IPS-NIHi11 (cell line): ENCODE data around the gene TMEM151A.
"Not testable (repeated sequence)": the region's sequence is repeated elsewhere in the genome, so short reads cannot be mapped to it uniquely, and the experiment has no call there.

Experiments used
- DNase-seq: peaks from one replicate; pipeline ENCODE4 v3.0.0; 2012; ENCODE audit warnings: mixed read lengths, low spot score

TMEM151A gene

GRCh38 chr11:66267379-66268243, 24.1 kb upstream of the TMEM151A start:
- peak; percentile 90 for DNase-seq

- DNase-seq, result peak; percentile 95
These were observed 23.3 kb upstream of the TMEM151A start, which contains the start of gene RAB1B for GRCh38 chr11:66268244-66268951. RAB1B (plus strand) TSS chr11:66268639; CDS start chr11:66268680, 41 bp downstream.

- DNase-seq, result peak; percentile 59
These were observed 22.5 kb upstream of the TMEM151A start for GRCh38 chr11:66268952-66269905.

- DNase-seq, result no peak
These were observed 19.9 kb upstream of the TMEM151A start for GRCh38 chr11:66271816-66272215.

DNA sequence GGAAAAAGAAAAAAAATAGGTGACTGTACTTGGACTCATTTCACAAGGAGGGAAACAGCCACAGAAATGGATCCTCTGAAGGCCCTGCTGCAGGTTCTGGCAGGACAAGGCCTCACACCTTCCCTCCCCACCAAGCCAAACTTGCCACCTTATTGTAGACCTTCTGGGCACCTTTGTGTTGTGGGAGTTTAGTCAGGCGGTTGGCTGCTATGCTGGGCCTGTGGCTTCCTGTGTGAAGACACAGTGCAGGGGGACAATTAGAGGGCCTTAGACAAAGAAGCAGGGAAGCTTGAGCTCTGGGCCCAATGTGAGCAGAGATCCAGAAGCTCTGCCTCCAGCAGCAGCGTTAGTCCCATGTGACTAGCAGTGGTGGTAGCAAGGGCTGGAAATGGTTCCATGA, 19.1 kb upstream of the TMEM151A start:
- DNase-seq, result no peak

GRCh38 chr11:66274219-66274618, 17.5 kb upstream of the TMEM151A start:
- no peak for DNase-seq

- DNase-seq, result no peak
These were observed 16.3 kb upstream of the TMEM151A start for GRCh38 chr11:66275396-66275795.

- DNase-seq, result no peak
These were observed 15.6 kb upstream of the TMEM151A start for GRCh38 chr11:66275984-66276612.

GRCh38 chr11:66276619-66277018, 15.1 kb upstream of the TMEM151A start:
- not testable (repeated sequence) for DNase-seq

DNA sequence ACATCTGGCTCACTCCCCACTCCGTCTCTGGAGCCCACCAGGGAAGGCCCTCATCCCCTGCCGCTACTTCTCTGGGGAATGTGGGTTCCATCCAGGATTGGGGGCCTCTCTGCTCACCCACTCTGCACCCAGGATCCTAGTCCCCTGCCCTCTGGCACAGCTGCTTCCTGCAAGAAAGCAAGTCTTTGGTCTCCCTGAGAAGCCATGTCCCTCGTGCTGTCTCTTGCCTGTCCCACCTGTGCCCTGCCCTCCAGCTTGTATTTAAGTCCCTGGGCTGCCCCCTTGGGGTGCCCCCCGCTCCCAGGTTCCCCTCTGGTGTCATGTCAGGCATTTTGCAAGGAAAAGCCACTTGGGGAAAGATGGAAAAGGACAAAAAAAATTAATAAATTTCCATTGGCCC, 14.6 kb upstream of the TMEM151A start:
- DNase-seq, result not testable (repeated sequence)

- DNase-seq, result peak; percentile 92
These were observed 14.0 kb upstream of the TMEM151A start, which contains the start of gene CNIH2 for GRCh38 chr11:66277471-66278362. CNIH2 (plus strand) TSS chr11:66278175; CDS start chr11:66278457, 282 bp downstream.

DNA sequence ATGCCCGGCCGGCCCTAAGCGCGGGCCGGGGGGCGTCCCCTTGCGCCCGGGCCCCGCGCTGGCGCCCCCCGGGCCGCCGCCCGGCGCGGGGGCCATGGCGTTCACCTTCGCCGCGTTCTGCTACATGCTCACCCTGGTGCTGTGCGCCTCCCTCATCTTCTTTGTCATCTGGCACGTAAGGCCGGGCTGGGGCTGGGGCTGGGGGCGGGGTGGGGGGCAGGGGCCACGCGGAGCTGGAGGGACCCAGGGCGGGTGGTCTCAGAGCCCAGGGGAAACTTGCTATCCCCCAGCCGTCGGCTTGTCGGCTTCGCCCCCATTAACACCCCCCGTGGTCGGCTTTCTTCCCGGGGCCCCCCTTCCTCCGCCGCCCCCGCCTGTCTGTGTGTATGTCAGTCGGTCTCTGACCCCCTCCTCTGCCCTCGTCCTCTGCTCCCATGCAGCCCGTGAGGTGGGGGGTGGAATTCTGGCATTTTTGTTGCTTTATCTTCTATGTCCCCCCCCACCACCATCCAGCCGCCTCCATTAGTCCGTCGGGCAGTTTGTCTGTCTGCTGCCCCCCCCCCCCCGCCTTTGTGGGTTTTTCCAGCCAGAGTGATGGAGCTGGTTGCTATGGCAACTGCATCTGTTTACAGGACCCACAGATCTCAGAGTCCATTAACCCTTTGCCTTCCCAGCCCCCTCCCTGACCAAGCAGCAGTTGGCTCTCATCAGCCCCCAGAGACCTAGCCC, 13.2 kb upstream of the TMEM151A start:
- DNase-seq, result no peak

GRCh38 chr11:66279092-66279734, 12.5 kb upstream of the TMEM151A start:
- no peak for DNase-seq

GRCh38 chr11:66280428-66280827, 11.3 kb upstream of the TMEM151A start:
- DNase-seq, result no peak

DNA sequence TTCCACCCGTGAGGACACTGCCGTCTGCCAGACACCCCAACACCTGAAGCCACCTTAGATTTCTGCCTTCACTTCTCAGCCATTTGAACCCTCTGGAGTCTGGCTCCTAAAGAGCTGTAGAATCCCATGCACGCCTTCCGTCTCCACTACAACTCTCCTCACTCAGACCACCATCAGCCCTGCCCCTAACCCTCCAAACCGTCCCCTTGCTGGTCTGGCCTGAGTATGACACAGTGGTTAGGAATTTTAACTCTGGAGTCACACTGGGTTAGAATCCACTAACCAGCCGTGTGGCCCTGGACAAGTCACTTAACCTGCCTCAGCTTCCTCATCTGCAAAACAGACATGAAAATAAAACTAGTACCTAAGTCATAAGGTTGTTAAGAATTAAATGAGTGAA, 10.7 kb upstream of the TMEM151A start:
- DNase-seq, result no peak

DNA sequence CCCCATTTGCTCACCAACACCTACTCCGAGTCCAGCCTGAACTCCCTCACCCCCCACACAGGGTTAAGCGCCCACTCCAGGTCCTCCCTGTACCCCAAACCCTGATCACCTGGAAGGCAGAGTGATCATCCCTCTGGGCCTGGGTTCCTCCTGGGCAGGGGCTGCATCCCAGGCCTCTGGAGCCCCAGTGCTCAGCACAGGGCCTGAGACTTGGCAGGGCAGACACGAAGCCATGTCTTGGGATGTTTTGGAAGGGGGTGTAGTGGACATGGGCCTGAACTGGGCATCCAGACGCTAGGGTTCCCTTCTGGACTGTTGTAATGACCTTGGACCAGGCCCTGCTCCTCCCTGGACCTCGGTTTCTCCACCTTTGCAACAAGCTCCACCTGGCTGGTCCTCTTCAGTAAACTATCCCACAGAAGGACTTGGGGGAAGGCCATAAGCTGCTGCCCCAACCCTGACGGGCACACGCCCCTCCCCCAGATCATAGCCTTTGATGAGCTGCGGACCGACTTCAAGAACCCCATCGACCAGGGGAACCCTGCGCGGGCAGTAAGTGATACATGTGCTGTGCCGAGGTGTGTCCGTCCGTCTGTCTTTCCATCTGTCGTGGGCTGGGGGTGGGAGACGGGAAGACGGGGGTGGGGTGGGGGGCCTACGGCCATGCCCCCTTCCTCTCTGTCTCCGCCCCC, 9.8 kb upstream of the TMEM151A start:
- no peak for DNase-seq

DNA sequence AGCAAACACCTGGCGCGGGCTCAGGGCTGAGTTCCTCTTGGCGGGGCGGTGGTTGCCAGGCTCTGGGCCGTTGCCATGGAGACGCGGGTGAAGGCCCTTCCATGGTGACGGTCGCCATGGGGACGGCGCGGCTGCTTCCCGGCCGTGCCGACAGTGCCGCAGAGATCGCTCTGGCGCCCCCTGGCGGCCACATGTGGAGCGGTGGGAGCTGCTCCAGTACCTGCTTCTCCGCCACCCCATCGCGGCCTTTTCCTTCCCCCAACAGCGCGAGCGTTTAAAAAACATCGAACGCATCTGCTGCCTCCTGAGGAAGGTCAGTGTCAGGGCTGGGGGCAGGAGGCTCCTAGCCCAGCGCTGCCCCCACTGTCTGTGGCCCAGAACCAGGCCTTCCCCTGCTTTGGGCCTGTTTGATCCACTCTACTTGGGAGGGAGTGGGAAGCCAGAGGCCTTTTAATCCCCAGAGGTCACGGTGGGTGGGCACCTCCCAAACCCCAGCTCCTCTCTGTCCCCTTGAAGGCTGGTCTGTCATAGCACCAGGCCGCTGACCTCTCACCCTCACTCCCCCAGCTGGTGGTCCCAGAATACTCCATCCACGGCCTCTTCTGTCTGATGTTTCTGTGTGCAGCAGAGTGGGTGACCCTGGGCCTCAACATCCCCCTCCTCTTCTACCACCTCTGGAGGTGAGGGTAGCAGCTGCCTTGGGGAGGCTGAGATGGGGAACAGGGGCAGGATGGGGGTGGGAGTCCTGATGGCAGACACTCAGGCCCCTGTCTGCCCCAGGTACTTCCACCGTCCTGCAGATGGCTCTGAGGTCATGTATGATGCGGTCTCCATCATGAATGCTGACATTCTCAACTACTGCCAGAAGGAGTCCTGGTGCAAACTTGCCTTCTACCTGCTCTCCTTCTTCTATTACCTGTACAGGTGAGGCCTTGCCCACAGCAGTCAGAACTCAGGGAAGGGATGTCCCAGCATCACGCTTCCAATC, 8.9 kb upstream of the TMEM151A start:
- DNase-seq, result peak; percentile 96
